Neural cell (in vitro differentiated cells): Measurements from ENCODE around the gene CASP9. TPM values are rescaled to one million over a fixed set of nuclear protein-coding genes. Genes with fewer than 3 reads are reported as not detected.
"Not testable (repeated sequence)": the region's sequence is repeated elsewhere in the genome, so short reads cannot be mapped to it uniquely, and the experiment has no call there.

Experiments
- H2AFZ ChIP-seq: fragments of 200-600, 300-800 bp; sonication (generic), shearing (Covaris generic); 2 replicates; pipeline ENCODE4 v1.6.0; 2014; ENCODE audit warnings: low read depth, mild to moderate bottlenecking, antibody characterized with exemption, low read length, moderate library complexity
- H3F3A ChIP-seq: fragments of 200-600 bp; shearing (Covaris generic); 2 replicates; pipeline ENCODE4 v1.6.1; 2016; ENCODE audit warnings: mild to moderate bottlenecking, moderate library complexity, mixed read lengths, antibody characterized with exemption, low read length; ENCODE audit not compliant: insufficient read depth, poor library complexity, severe bottlenecking
- H3K27ac ChIP-seq: fragments of 200-600, 300-800 bp; sonication (generic), shearing (Covaris generic); 2 replicates; pipeline ENCODE4 v1.5.1; 2014; ENCODE audit warnings: mild to moderate bottlenecking, low read length, moderate library complexity
- H3K27me3 ChIP-seq: fragments of 300-800, 200-600 bp; sonication (generic), shearing (Covaris generic); 2 replicates; pipeline ENCODE4 v1.6.0; 2014; ENCODE audit warnings: mild to moderate bottlenecking, low read depth, low read length, moderate library complexity; ENCODE audit not compliant: insufficient read depth
- H3K36me3 ChIP-seq: fragments of 300-800, 200-600 bp; sonication (generic), shearing (Covaris generic); 2 replicates; pipeline ENCODE4 v1.5.1; 2014; ENCODE audit warnings: mild to moderate bottlenecking, antibody characterized with exemption, low read length, moderate library complexity; ENCODE audit not compliant: insufficient read depth
- H3K4me2 ChIP-seq: fragments of 300-800, 200-600 bp; sonication (generic), shearing (Covaris generic); 2 replicates; pipeline ENCODE4 v1.6.0; 2014; ENCODE audit warnings: mild to moderate bottlenecking, low read length
- H3K4me3 ChIP-seq: fragments of 300-800, 200-600 bp; sonication (generic), shearing (Covaris generic); 2 replicates; pipeline ENCODE4 v1.5.1; 2014; ENCODE audit warnings: mild to moderate bottlenecking, low read length, moderate library complexity
- H3K79me2 ChIP-seq: fragments of 200-600 bp; shearing (Covaris generic); replicated peaks from 2 replicates; pipeline ENCODE4 v1.6.0; 2014; ENCODE audit warnings: mild to moderate bottlenecking, low read length, moderate library complexity; ENCODE audit not compliant: insufficient read depth
- H3K9ac ChIP-seq: fragments of 300-800, 200-600 bp; sonication (generic), shearing (Covaris generic); 2 replicates; pipeline ENCODE4 v1.6.1; 2016; ENCODE audit warnings: mild to moderate bottlenecking, low read length, mixed read lengths
- H3K9me2 ChIP-seq: fragments of 200-600 bp; shearing (Covaris generic); 2 replicates; pipeline ENCODE4 v1.6.1; 2016; ENCODE audit warnings: mild to moderate bottlenecking, low read length, mixed read lengths; ENCODE audit not compliant: insufficient read depth
- H3K9me3 ChIP-seq: fragments of 200-600, 300-800 bp; sonication (generic), shearing (Covaris generic); 2 replicates; pipeline ENCODE4 v1.6.1; 2016; ENCODE audit warnings: mild to moderate bottlenecking, mixed run types, low read length, moderate library complexity, mixed read lengths
- H4K20me1 ChIP-seq: fragments of 200-600 bp; shearing (Covaris generic); 2 replicates; pipeline ENCODE4 v1.6.1; 2016; ENCODE audit warnings: mild to moderate bottlenecking, mixed run types; ENCODE audit not compliant: insufficient read depth
- CTCF ChIP-seq: fragments of 450-650 bp; IDR thresholded peaks from 2 replicates; pipeline ENCODE4 v1.5.1; 2014; ENCODE audit warnings: antibody characterized with exemption, mild to moderate bottlenecking, moderate library complexity; ENCODE audit not compliant: poor library complexity, severe bottlenecking
- EP300 ChIP-seq: fragments of 450-650 bp; conservative IDR thresholded peaks from 2 replicates; pipeline ENCODE4 v1.6.1; 2014; ENCODE audit warnings: antibody characterized with exemption, mild to moderate bottlenecking, moderate library complexity; ENCODE audit not compliant: poor library complexity, severe bottlenecking
- EZH2 ChIP-seq: fragments of 200-600, 300-800 bp; shearing (Covaris generic), sonication (generic); IDR thresholded peaks from 2 replicates; pipeline ENCODE4 v1.6.1; 2014; ENCODE audit warnings: antibody characterized with exemption, low read length, borderline replicate concordance, mild to moderate bottlenecking; ENCODE audit not compliant: insufficient read depth, poor library complexity, severe bottlenecking
- MXI1 ChIP-seq: fragments of 450-650 bp; conservative IDR thresholded peaks from 2 replicates; pipeline ENCODE4 v1.6.1; 2014; ENCODE audit warnings: antibody characterized with exemption, mild to moderate bottlenecking; ENCODE audit not compliant: poor library complexity, severe bottlenecking
- POLR2AphosphoS5 ChIP-seq: IDR thresholded peaks from 2 replicates; pipeline ENCODE4 v1.6.1; 2012
- RAD21 ChIP-seq: fragments of 450-650 bp; conservative IDR thresholded peaks from 2 replicates; pipeline ENCODE4 v1.6.1; 2014; ENCODE audit warnings: antibody characterized with exemption, mild to moderate bottlenecking, moderate library complexity
- REST ChIP-seq: IDR thresholded peaks from 2 replicates; pipeline ENCODE4 v1.6.1; 2012; ENCODE audit warnings: borderline replicate concordance
- SMC3 ChIP-seq: fragments of 450-650 bp; conservative IDR thresholded peaks from 2 replicates; pipeline ENCODE4 v1.6.1; 2014; ENCODE audit warnings: antibody characterized with exemption, mild to moderate bottlenecking, moderate library complexity; ENCODE audit not compliant: poor library complexity
- TAF1 ChIP-seq: IDR thresholded peaks from 2 replicates; pipeline ENCODE4 v1.6.1; 2012; ENCODE audit warnings: low read depth
- polyA plus RNA-seq: library from polyadenylated mRNA; depleted of rRNA; stranded (reverse); fragments of >200 nt; gene quantifications from 2 replicates; pipeline ENCODE4 v1.2.3, GENCODE V29; 2014

CASP9 gene
- polyA plus RNA-seq, 1 donor from 2014 or later = 13.7 TPM

- H3F3A ChIP-seq = no peaks in the 10 kb centered on the region
These were observed 55.9 kb downstream of the CASP9 start for GRCh38 chr1:15468145-15468544.

GRCh38 chr1:15466955-15467625 is 56.9 kb downstream of the CASP9 start:
- H3K27ac ChIP-seq, H3F3A ChIP-seq, H3K4me2 ChIP-seq, H3K36me3 ChIP-seq, H4K20me1 ChIP-seq, H2AFZ ChIP-seq, H3K9me3 ChIP-seq, H3K9me2 ChIP-seq, H3K4me3 ChIP-seq, H3K9ac ChIP-seq, H3K27me3 ChIP-seq, H3K79me2 ChIP-seq: not testable (repeated sequence)

More at GRCh38 chr1:15468145-15468544, 55.9 kb downstream of the CASP9 start:
- no peaks in the 10 kb centered on the region for H3K36me3 ChIP-seq
- TF ChIP-seq REST (no peak), CTCF (no peak), MXI1 (no peak), EP300 (no peak), EZH2 (no peak), RAD21 (no peak), TAF1 (no peak), POLR2AphosphoS5 (no peak), SMC3 (no peak)
- H2AFZ ChIP-seq = no peak overlapping the region
- H4K20me1 ChIP-seq = no peaks in the 10 kb centered on the region
- H3K27ac ChIP-seq = no peak overlapping the region
- no peaks in the 10 kb centered on the region for H3K79me2 ChIP-seq
- H3K9me3 ChIP-seq = no peaks in the 10 kb centered on the region
- H3K9ac ChIP-seq = no peak overlapping the region
- H3K4me2 ChIP-seq = no peak overlapping the region
- H3K4me3 ChIP-seq = no peak overlapping the region
- no peaks in the 10 kb centered on the region for H3K27me3 ChIP-seq
- H3K9me2 ChIP-seq = no peaks in the 10 kb centered on the region
